Measurements from ENCODE around the gene LRRC1.

Gene LRRC1

GRCh38 chr6:53845280-53846195, 50.7 kb downstream of the LRRC1 start:
- no peak for DNase-seq
- Histone ChIP-seq H3K27me3 (ENCODE audit: insufficient read depth, low read depth, severe bottlenecking) (no peaks in the 10 kb centered on the region), H3K9me3 (ENCODE audit: severe bottlenecking) (no peaks in the 10 kb centered on the region), H3K27ac (no peak overlapping the region), H3K36me3 (no peaks in the 10 kb centered on the region), H3K4me3 (ENCODE audit: low read depth, low read length) (no peak overlapping the region)
- TF ChIP-seq CTCF (IDR thresholded peaks at IDR 0.05; ENCODE audit: low read depth, low read length) = no peak

- no peak for TF ChIP-seq CTCF (IDR thresholded peaks at IDR 0.05; ENCODE audit: low read depth, low read length)
- H3K4me3 ChIP-seq (ENCODE audit: low read depth, low read length) = no peak overlapping the region
These were observed 51.4 kb downstream of the LRRC1 start for GRCh38 chr6:53846250-53846649.

GRCh38 chr6:53847796-53848314, 53.0 kb downstream of the LRRC1 start:
- no peak for TF ChIP-seq CTCF (IDR thresholded peaks at IDR 0.05; ENCODE audit: low read depth, low read length)

More at GRCh38 chr6:53846250-53846649, 51.4 kb downstream of the LRRC1 start:
- no peak for DNase-seq
- no peaks in the 10 kb centered on the region for H3K27me3 ChIP-seq (ENCODE audit: insufficient read depth, low read depth, severe bottlenecking)
- no peaks in the 10 kb centered on the region for H3K9me3 ChIP-seq (ENCODE audit: severe bottlenecking)
- H3K27ac ChIP-seq = no peak overlapping the region
- no peaks in the 10 kb centered on the region for H3K36me3 ChIP-seq

GRCh38 chr6:53850527-53850926, 55.7 kb downstream of the LRRC1 start:
- no peaks in the 10 kb centered on the region for H3K9me3 ChIP-seq (ENCODE audit: severe bottlenecking)
- H3K27me3 ChIP-seq (ENCODE audit: insufficient read depth, low read depth, severe bottlenecking) = no peaks in the 10 kb centered on the region
- H3K36me3 ChIP-seq = no peaks in the 10 kb centered on the region
- H3K27ac ChIP-seq = no peak overlapping the region
- TF ChIP-seq CTCF (IDR thresholded peaks at IDR 0.05; ENCODE audit: low read depth, low read length) = no peak
- no peak for DNase-seq
- no peak overlapping the region for H3K4me3 ChIP-seq (ENCODE audit: low read depth, low read length)

More at GRCh38 chr6:53847796-53848314, 53.0 kb downstream of the LRRC1 start:
- H3K27me3 ChIP-seq (ENCODE audit: insufficient read depth, low read depth, severe bottlenecking) = no peaks in the 10 kb centered on the region
- no peaks in the 10 kb centered on the region for H3K9me3 ChIP-seq (ENCODE audit: severe bottlenecking)
- no peaks in the 10 kb centered on the region for H3K36me3 ChIP-seq
- no peak for DNase-seq
- H3K27ac ChIP-seq = no peak overlapping the region
- H3K4me3 ChIP-seq (ENCODE audit: low read depth, low read length) = no peak overlapping the region

- Histone ChIP-seq H3K27me3 (ENCODE audit: insufficient read depth, low read depth, severe bottlenecking) (no peaks in the 10 kb centered on the region), H3K4me3 (ENCODE audit: low read depth, low read length) (no peak overlapping the region), H3K27ac (no peak overlapping the region), H3K36me3 (no peaks in the 10 kb centered on the region), H3K9me3 (ENCODE audit: severe bottlenecking) (no peaks in the 10 kb centered on the region)
- no peak for TF ChIP-seq CTCF (IDR thresholded peaks at IDR 0.05; ENCODE audit: low read depth, low read length)
- DNase-seq = no peak
These were observed 56.8 kb downstream of the LRRC1 start for GRCh38 chr6:53851561-53851960.
